Breast epithelium (tissue), 4 donors: ENCODE data around the gene CLEC19A. TPM values are rescaled to one million over a fixed set of nuclear protein-coding genes. Genes with fewer than 3 reads are reported as not detected.

Source experiments
- DNase-seq, 2 donors: peaks; one replicate each; pipeline ENCODE4 v3.0.0-alpha.2; 2019; ENCODE audit warnings: low spot score in 2 of 2
- H3K27ac ChIP-seq, 2 donors: fragments of 200-600 bp; sonication (generic) in 1 of 2; one replicate each; pipeline ENCODE4 v1.5.1; 2016 to 2019; ENCODE audit warnings: mild to moderate bottlenecking in 1 of 2
- H3K27me3 ChIP-seq, 2 donors: fragments of 200-600 bp; sonication (generic) in 1 of 2; one replicate each; pipeline versions ENCODE4 v1.5.1 to v1.6.0; 2017 to 2019; ENCODE audit warnings: control low read depth in 1 of 2, mild to moderate bottlenecking in 1 of 2
- H3K36me3 ChIP-seq: fragments of 200-600 bp; one replicate; pipeline ENCODE4 v1.5.1; 2019
- H3K4me1 ChIP-seq, 2 donors: fragments of 200-600 bp; sonication (generic); one replicate each; pipeline ENCODE4 v1.5.1; 2016 to 2019; ENCODE audit warnings: control low read depth in 1 of 2
- H3K4me3 ChIP-seq, 3 donors: fragments of 200-600 bp; sonication (generic); 1 replicate in 2 of 3; 2 replicates in 1 of 3; pipeline ENCODE4 v1.5.1; 2016 to 2019; ENCODE audit warnings: mild to moderate bottlenecking in 3 of 3, moderate library complexity in 2 of 3
- H3K9me3 ChIP-seq, 2 donors: fragments of 200-600 bp; sonication (generic) in 1 of 2; one replicate each; pipeline ENCODE4 v1.5.1; 2016 to 2019; ENCODE audit warnings: control low read depth in 1 of 2
- CTCF ChIP-seq, 3 donors: fragments of 450-650 bp; IDR thresholded peaks; one replicate each; pipeline ENCODE4 v1.5.1; 2016 to 2017; ENCODE audit warnings: antibody characterized with exemption in 3 of 3, mild to moderate bottlenecking in 3 of 3, moderate library complexity in 3 of 3
- POLR2A ChIP-seq: fragments of 450-650 bp; IDR thresholded peaks from one replicate; pipeline ENCODE4 v1.6.1; 2016; ENCODE audit warnings: antibody characterized with exemption, mild to moderate bottlenecking, moderate library complexity
- POLR2AphosphoS5 ChIP-seq, 3 donors: sonication (generic); formaldehyde crosslinking; IDR thresholded peaks; one replicate each; pipeline ENCODE4 v1.6.1; 2017; ENCODE audit warnings: antibody characterized with exemption in 3 of 3
- intact Hi-C: fragments of 100-400 bp; cut with DNase I; formaldehyde crosslinking; loops from one replicate; pipeline ENCODE4 v1.15.1; 2023; ENCODE audit warnings: low total_unique reads
- total RNA-seq, 3 donors: library from RNA; depleted of rRNA; stranded (reverse); fragments of >200 nt; gene quantifications; one replicate each; pipeline ENCODE4 v1.1.0, GENCODE V29; 2016

CLEC19A gene
- total RNA-seq, 3 donors from 2014 or later = 0.29 TPM; not detected in 2

GRCh38 chr16:19305443-19305842 lies 19.9 kb downstream of the CLEC19A start:
- Histone ChIP-seq H3K27me3 (no peaks in the 10 kb centered on the region), H3K4me3 (no peak overlapping the region), H3K36me3 (no peaks in the 10 kb centered on the region), H3K4me1 (no peaks in the 10 kb centered on the region), H3K27ac (no peak overlapping the region), H3K9me3 (no peaks in the 10 kb centered on the region)
- intact Hi-C loops = no loop called here
- no peak for DNase-seq
- TF ChIP-seq POLR2A = no peak
- TF ChIP-seq POLR2AphosphoS5 (IDR thresholded peaks at IDR 0.05) = no peak
- TF ChIP-seq CTCF (IDR thresholded peaks at IDR 0.05) = no peak

GRCh38 chr16:19307587-19308241 lies 22.2 kb downstream of the CLEC19A start:
- no peak for DNase-seq
- Histone ChIP-seq H3K36me3 (no peaks in the 10 kb centered on the region), H3K27me3 (no peaks in the 10 kb centered on the region), H3K4me3 (no peak overlapping the region), H3K4me1 (no peaks in the 10 kb centered on the region), H3K9me3 (no peaks in the 10 kb centered on the region), H3K27ac (no peak overlapping the region)
- TF ChIP-seq CTCF (IDR thresholded peaks at IDR 0.05) (no peak), POLR2AphosphoS5 (IDR thresholded peaks at IDR 0.05) (no peak), POLR2A (no peak)
- intact Hi-C loops = no loop called here

GRCh38 chr16:19308392-19308791 lies 22.9 kb downstream of the CLEC19A start:
- no peak for TF ChIP-seq POLR2A
- no peak for TF ChIP-seq POLR2AphosphoS5 (IDR thresholded peaks at IDR 0.05)
- TF ChIP-seq CTCF (IDR thresholded peaks at IDR 0.05) = no peak
- Histone ChIP-seq H3K4me3 (no peak overlapping the region), H3K9me3 (no peaks in the 10 kb centered on the region), H3K36me3 (no peaks in the 10 kb centered on the region), H3K27me3 (no peaks in the 10 kb centered on the region), H3K4me1 (no peaks in the 10 kb centered on the region), H3K27ac (no peak overlapping the region)
- DNase-seq = no peak
- intact Hi-C loops = no loop called here

- intact Hi-C loops = no loop called here
- TF ChIP-seq POLR2AphosphoS5 (IDR thresholded peaks at IDR 0.05) (no peak), POLR2A (no peak), CTCF (IDR thresholded peaks at IDR 0.05) (no peak)
- Histone ChIP-seq H3K36me3 (no peaks in the 10 kb centered on the region), H3K27ac (no peak overlapping the region), H3K4me3 (no peak overlapping the region), H3K27me3 (no peaks in the 10 kb centered on the region), H3K4me1 (no peaks in the 10 kb centered on the region), H3K9me3 (no peaks in the 10 kb centered on the region)
- no peak for DNase-seq
Observed at GRCh38 chr16:19309178-19309577, 23.6 kb downstream of the CLEC19A start.

GRCh38 chr16:19314718-19315425 lies 29.3 kb downstream of the CLEC19A start:
- DNase-seq = no peak
- Histone ChIP-seq H3K27ac (no peak overlapping the region), H3K4me3 (no peak overlapping the region), H3K9me3 (no peaks in the 10 kb centered on the region), H3K27me3 (no peaks in the 10 kb centered on the region), H3K4me1 (no peaks in the 10 kb centered on the region), H3K36me3 (no peaks in the 10 kb centered on the region)
- TF ChIP-seq CTCF (IDR thresholded peaks at IDR 0.05) (no peak), POLR2A (no peak), POLR2AphosphoS5 (IDR thresholded peaks at IDR 0.05) (no peak)
- intact Hi-C loops = no loop called here
